Endothelial cell (in vitro differentiated cells): ENCODE results near the gene NOPCHAP1. TPM values are rescaled to one million over a fixed set of nuclear protein-coding genes. Genes with fewer than 3 reads are reported as not detected.
A peak's percentile ranks its signal among the peaks of the same experiment; 100 is the strongest.

Experiments
- DNase-seq: peaks from one replicate; pipeline ENCODE4 v3.0.0; 2021; ENCODE audit warnings: low spot score
- H3K27ac Mint-ChIP-seq: one replicate; pipeline ENCODE4 v1.8.0; 2021; ENCODE audit warnings: mixed read lengths, inconsistent platforms; ENCODE audit not compliant: unreplicated experiment
- H3K27me3 Mint-ChIP-seq: one replicate; pipeline ENCODE4 v1.8.0; 2021; ENCODE audit warnings: mild to moderate bottlenecking, moderate library complexity, mixed read lengths, inconsistent platforms; ENCODE audit not compliant: unreplicated experiment
- H3K36me3 Mint-ChIP-seq: one replicate; pipeline ENCODE4 v1.8.0; 2021; ENCODE audit warnings: mild to moderate bottlenecking, low read depth, mixed read lengths, inconsistent platforms; ENCODE audit not compliant: unreplicated experiment
- H3K4me1 Mint-ChIP-seq: one replicate; pipeline ENCODE4 v1.8.0; 2021; ENCODE audit warnings: mild to moderate bottlenecking, mixed read lengths, inconsistent platforms; ENCODE audit not compliant: unreplicated experiment
- H3K4me3 Mint-ChIP-seq: one replicate; pipeline ENCODE4 v1.8.0; 2021; ENCODE audit warnings: mild to moderate bottlenecking, mixed read lengths, inconsistent platforms; ENCODE audit not compliant: unreplicated experiment
- H3K9me3 Mint-ChIP-seq: one replicate; pipeline ENCODE4 v1.8.0; 2021; ENCODE audit warnings: mixed read lengths, inconsistent platforms; ENCODE audit not compliant: unreplicated experiment
- long read RNA-seq: library from polyadenylated mRNA; unstranded; transcript quantifications from one replicate; pipeline ENCODE4 v2.0.0, GENCODE V29; 2020; ENCODE audit not compliant: unreplicated experiment
- total RNA-seq: library from RNA; stranded (reverse); fragmentation: NEBNext Ultra II Directional; extraction: Animal tissue kit (Norgen Biotek cat#: 25700); gene quantifications from one replicate; pipeline ENCODE4 v1.2.1, GENCODE V29; 2021; ENCODE audit not compliant: unreplicated experiment
- TF ChIP-seq, protein P1 (sequence below): fragments of 200-600 bp; sonication (generic); IDR thresholded peaks from one replicate; pipeline ENCODE4 v1.5.0; 2021; ENCODE audit warnings: antibody characterized with exemption; ENCODE audit not compliant: unreplicated experiment

Gene NOPCHAP1, protein sequence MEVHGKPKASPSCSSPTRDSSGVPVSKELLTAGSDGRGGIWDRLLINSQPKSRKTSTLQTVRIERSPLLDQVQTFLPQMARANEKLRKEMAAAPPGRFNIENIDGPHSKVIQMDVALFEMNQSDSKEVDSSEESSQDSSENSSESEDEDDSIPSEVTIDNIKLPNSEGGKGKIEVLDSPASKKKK
- total RNA-seq = 14.3 TPM
- long read RNA-seq, full-length matches to known transcripts = 6 of 6 reads
- long read RNA-seq, partial matches to known transcripts = 0 of 6 reads
- long read RNA-seq, other reads (novel, unspliced or antisense) = 0 of 6 reads

DNA sequence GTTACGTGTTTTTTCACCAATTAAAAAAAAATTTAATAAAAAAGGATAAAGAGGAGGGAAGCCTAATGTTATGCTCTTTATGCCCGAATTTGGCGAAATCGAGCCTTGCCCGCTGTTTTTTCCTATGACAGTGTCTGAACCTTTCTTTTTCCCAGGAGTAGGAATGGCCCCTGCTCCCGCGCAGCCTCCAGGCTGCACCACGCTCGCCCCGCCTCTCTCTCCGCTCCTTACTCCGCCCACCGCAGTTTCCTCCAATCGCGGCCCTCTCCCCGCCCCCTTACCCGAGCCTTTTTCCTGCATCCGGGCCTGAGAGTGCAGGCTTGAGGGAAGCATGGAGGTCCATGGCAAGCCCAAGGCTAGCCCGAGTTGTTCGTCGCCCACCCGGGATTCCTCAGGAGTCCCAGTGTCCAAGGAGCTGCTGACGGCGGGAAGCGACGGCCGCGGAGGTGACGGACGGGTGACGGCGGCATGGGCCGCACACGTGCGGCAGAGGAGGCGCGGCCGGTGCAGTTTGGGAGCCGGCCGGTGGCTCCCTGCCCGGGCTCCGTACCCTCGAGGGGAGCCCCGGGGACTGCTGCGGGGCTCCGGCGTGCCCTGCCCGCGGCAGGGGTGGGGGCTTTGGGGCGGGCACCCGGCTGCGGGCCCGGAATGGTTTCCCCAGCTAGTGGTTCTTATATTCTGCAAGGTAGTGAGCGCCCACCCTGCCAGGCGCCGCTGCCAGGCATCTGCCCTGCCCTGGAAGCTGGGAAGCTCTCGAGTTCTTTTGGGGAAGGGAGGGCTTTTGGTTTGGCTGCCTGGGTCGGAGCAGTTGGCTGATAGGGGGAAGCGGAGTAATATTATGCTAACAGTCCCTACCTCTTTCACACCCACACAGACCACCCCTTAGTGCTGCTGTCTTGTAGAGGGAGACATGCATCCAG lies at the start of gene NOPCHAP1:
TSS of gene NOPCHAP1 (plus strand) at position 295 of the 920 bp plus-strand sequence. CDS start at position 332, 37 bp downstream.
- H3K36me3 Mint-ChIP-seq = peaks cover 10% of the 10 kb centered on the region
- H3K4me3 Mint-ChIP-seq = peak within 1 kb of the TSS; percentile 90
- no peaks in the 10 kb centered on the region for H3K9me3 Mint-ChIP-seq
- H3K27me3 Mint-ChIP-seq = no peaks in the 10 kb centered on the region
- DNase-seq = peak; percentile 96
- H3K27ac Mint-ChIP-seq = peak within 1 kb of the TSS; percentile 67
- TF ChIP-seq, protein P1, sequence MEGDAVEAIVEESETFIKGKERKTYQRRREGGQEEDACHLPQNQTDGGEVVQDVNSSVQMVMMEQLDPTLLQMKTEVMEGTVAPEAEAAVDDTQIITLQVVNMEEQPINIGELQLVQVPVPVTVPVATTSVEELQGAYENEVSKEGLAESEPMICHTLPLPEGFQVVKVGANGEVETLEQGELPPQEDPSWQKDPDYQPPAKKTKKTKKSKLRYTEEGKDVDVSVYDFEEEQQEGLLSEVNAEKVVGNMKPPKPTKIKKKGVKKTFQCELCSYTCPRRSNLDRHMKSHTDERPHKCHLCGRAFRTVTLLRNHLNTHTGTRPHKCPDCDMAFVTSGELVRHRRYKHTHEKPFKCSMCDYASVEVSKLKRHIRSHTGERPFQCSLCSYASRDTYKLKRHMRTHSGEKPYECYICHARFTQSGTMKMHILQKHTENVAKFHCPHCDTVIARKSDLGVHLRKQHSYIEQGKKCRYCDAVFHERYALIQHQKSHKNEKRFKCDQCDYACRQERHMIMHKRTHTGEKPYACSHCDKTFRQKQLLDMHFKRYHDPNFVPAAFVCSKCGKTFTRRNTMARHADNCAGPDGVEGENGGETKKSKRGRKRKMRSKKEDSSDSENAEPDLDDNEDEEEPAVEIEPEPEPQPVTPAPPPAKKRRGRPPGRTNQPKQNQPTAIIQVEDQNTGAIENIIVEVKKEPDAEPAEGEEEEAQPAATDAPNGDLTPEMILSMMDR = no peak
- peaks cover 12% of the 10 kb centered on the region for H3K4me1 Mint-ChIP-seq

DNA sequence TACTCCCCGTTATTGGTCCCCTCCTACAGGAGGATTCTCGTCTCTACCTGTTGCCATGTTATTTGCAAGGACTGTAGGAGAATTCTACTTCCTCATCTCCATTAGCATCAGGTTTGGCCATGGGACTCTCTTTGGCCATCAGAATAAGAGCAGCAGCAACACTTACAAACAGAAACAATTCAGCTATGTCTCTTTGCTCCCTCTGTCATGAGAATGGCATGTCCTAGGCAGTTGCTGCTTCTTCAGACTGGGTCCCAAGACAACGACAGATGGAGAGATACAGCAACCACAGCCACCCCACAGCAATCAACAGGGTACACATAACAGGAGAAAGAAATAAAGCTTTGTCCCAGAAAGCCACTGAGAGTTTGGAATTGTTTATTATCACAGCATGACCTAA lies 47.7 kb upstream of the NOPCHAP1 start:
- no peaks in the 10 kb centered on the region for H3K36me3 Mint-ChIP-seq
- DNase-seq = no peak
- TF ChIP-seq, protein P1 = no peak
- no peak overlapping the region for H3K4me3 Mint-ChIP-seq
- no peaks in the 10 kb centered on the region for H3K27me3 Mint-ChIP-seq
- no peaks in the 10 kb centered on the region for H3K4me1 Mint-ChIP-seq
- no peaks in the 10 kb centered on the region for H3K9me3 Mint-ChIP-seq
- no peak overlapping the region for H3K27ac Mint-ChIP-seq

DNA sequence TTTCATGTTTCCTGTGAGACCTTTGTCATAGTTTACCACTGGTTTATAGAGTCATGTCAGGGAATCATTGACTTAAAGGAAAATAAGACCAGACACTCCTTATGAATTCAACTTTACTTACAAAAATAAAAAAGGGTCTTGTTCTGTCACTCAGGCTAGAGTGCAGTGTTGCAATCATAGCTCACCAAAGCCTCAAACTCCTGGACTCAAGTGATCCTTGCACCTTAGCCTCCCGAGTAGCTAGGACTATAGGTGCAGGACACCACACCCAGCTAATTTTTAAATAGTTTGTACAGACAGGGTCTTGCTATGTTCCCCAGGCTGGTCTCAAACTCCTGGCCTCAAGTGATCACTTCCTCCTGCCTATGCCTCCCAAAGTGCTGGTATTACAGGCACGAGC lies 47.0 kb upstream of the NOPCHAP1 start:
- H3K4me3 Mint-ChIP-seq = no peak overlapping the region
- H3K27ac Mint-ChIP-seq = no peak overlapping the region
- TF ChIP-seq, protein P1 = no peak
- no peaks in the 10 kb centered on the region for H3K27me3 Mint-ChIP-seq
- H3K4me1 Mint-ChIP-seq = no peaks in the 10 kb centered on the region
- no peak for DNase-seq
- H3K36me3 Mint-ChIP-seq = no peaks in the 10 kb centered on the region
- H3K9me3 Mint-ChIP-seq = no peaks in the 10 kb centered on the region

DNA sequence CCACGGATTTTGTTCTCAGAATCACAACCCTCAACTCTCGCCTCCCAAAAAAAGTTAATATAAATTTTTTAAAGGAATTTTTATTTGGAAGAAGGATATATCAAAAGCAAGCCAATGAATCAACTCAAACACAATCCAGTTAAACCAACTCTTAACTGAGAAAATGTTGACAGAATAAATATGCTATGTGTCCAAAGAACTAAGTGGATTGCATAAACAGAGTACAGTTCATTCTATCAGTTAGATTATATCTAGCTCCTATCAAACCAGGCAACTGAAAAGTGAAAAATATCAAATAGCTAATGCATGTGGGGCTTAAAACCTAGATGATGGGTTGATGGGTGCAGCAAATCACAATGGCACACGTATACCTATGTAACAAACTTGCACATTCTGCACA lies 44.7 kb upstream of the NOPCHAP1 start:
- TF ChIP-seq, protein P1 = no peak
- no peak overlapping the region for H3K27ac Mint-ChIP-seq
- H3K9me3 Mint-ChIP-seq = no peaks in the 10 kb centered on the region
- no peaks in the 10 kb centered on the region for H3K27me3 Mint-ChIP-seq
- no peaks in the 10 kb centered on the region for H3K4me1 Mint-ChIP-seq
- H3K4me3 Mint-ChIP-seq = no peak overlapping the region
- H3K36me3 Mint-ChIP-seq = no peaks in the 10 kb centered on the region
- DNase-seq = no peak
